Activated T-cell treated with anti-CD3 and anti-CD28 coated beads for 1 hour (primary cell): ENCODE results near the gene MRGPRX4.
"Not testable (repeated sequence)": the region's sequence is repeated elsewhere in the genome, so short reads cannot be mapped to it uniquely, and the experiment has no call there.

Experiments used
- DNase-seq: peaks from one replicate; pipeline ENCODE4 v3.0.0-alpha.2; 2020; ENCODE audit warnings: low read depth

Gene MRGPRX4

GRCh38 chr11:18172666-18173065 is at the start of gene MRGPRX4:
TSS of gene MRGPRX4 (plus strand) at chr11:18172837. CDS start at chr11:18173257, 420 bp downstream.
- no peak for DNase-seq

- DNase-seq: not testable (repeated sequence)
These were observed 41.5 kb upstream of the MRGPRX4 start for GRCh38 chr11:18131115-18131514.

- no peak for DNase-seq
These were observed 40.3 kb upstream of the MRGPRX4 start, which contains the start of gene MRGPRX3 for GRCh38 chr11:18132341-18132740. TSS of gene MRGPRX3 (plus strand) at chr11:18132571. CDS start at chr11:18137203, 4,632 bp downstream.

GRCh38 chr11:18135308-18135707 is 37.3 kb upstream of the MRGPRX4 start:
- DNase-seq: no peak

- DNase-seq: no peak
These were observed 35.3 kb upstream of the MRGPRX4 start for GRCh38 chr11:18137186-18137800.

- DNase-seq: no peak
These were observed 32.5 kb upstream of the MRGPRX4 start for GRCh38 chr11:18140145-18140544.

- DNase-seq: no peak
These were observed 28.4 kb upstream of the MRGPRX4 start for GRCh38 chr11:18144243-18144642.

GRCh38 chr11:18145025-18145424 is 27.6 kb upstream of the MRGPRX4 start:
- no peak for DNase-seq

GRCh38 chr11:18145837-18146236 is 26.8 kb upstream of the MRGPRX4 start:
- no peak for DNase-seq

GRCh38 chr11:18151581-18151980 is 21.1 kb upstream of the MRGPRX4 start:
- no peak for DNase-seq

- no peak for DNase-seq
These were observed 4.3 kb upstream of the MRGPRX4 start for GRCh38 chr11:18168372-18168771.

GRCh38 chr11:18171377-18172000 is 1.1 kb upstream of the MRGPRX4 start:
- DNase-seq: no peak

- DNase-seq: no peak
These were observed 709 bp downstream of the MRGPRX4 start for GRCh38 chr11:18173225-18173866.

GRCh38 chr11:18188796-18189195 is 16.2 kb downstream of the MRGPRX4 start:
- no peak for DNase-seq

GRCh38 chr11:18189476-18190245 is 17.0 kb downstream of the MRGPRX4 start:
- DNase-seq: not testable (repeated sequence)

- DNase-seq: no peak
These were observed 18.7 kb downstream of the MRGPRX4 start for GRCh38 chr11:18191376-18191775.

- DNase-seq: no peak
These were observed 20.4 kb downstream of the MRGPRX4 start for GRCh38 chr11:18193010-18193409.

- DNase-seq: no peak
These were observed 23.9 kb downstream of the MRGPRX4 start for GRCh38 chr11:18196532-18196931.

- DNase-seq: not testable (repeated sequence)
These were observed 25.1 kb downstream of the MRGPRX4 start for GRCh38 chr11:18197738-18198137.

GRCh38 chr11:18203723-18204122 is 31.1 kb downstream of the MRGPRX4 start:
- no peak for DNase-seq

GRCh38 chr11:18204220-18204619 is 31.6 kb downstream of the MRGPRX4 start:
- no peak for DNase-seq

GRCh38 chr11:18204771-18205170 is 32.1 kb downstream of the MRGPRX4 start:
- DNase-seq: no peak

- no peak for DNase-seq
These were observed 36.4 kb downstream of the MRGPRX4 start for GRCh38 chr11:18209058-18209457.
